Testis (tissue), 3 donors: ENCODE data around the gene ARFIP1. TPM values are rescaled to one million over a fixed set of nuclear protein-coding genes. Genes with fewer than 3 reads are reported as not detected.

Experiments used
- DNase-seq: peaks from one replicate; pipeline ENCODE4 v3.0.0-alpha.2; 2019
- H3K27ac ChIP-seq, 2 donors: fragments of 200-600 bp; sonication (generic); one replicate each; pipeline ENCODE4 v1.5.1; 2019
- H3K27me3 ChIP-seq: fragments of 200-600 bp; sonication (generic); one replicate; pipeline ENCODE4 v1.5.1; 2019
- H3K36me3 ChIP-seq: fragments of 200-600 bp; sonication (generic); one replicate; pipeline ENCODE4 v1.5.1; 2017; ENCODE audit warnings: low read depth; ENCODE audit errors: missing control alignments
- H3K4me1 ChIP-seq: fragments of 200-600 bp; sonication (generic); one replicate; pipeline ENCODE4 v1.5.1; 2019
- H3K4me3 ChIP-seq, 2 donors: fragments of 200-600 bp; sonication (generic); one replicate each; pipeline ENCODE4 v1.5.1; 2017 to 2019
- H3K9me3 ChIP-seq: fragments of 200-600 bp; sonication (generic); one replicate; pipeline ENCODE4 v1.5.1; 2017
- POLR2A ChIP-seq: fragments of 450-650 bp; IDR thresholded peaks from one replicate; pipeline ENCODE4 v1.6.1; 2017; ENCODE audit warnings: antibody characterized with exemption, mild to moderate bottlenecking, moderate library complexity
- WGBS, 2 donors: methylation state at CpG; one replicate each; pipeline ENCODE4 v1.1.5; 2018; 5-methylcytosine and 5-hydroxymethylcytosine counted together
- intact Hi-C: fragments of 100-400 bp; cut with DNase I; formaldehyde crosslinking; loops from one replicate; pipeline ENCODE4 v1.15.1; 2023; ENCODE audit warnings: low total_unique reads
- polyA plus RNA-seq: library from polyadenylated mRNA; stranded (reverse); fragments of 350-450 nt; fragmentation: Illumina TruSeq; extraction: RNeasy Lipid Tissue Mini Kit (QIAGEN cat#74804); gene quantifications from one replicate; pipeline ENCODE4 v1.2.3, GENCODE V29; 2014; ENCODE audit warnings: low read depth, low replicate concordance; ENCODE audit not compliant: insufficient read depth
- total RNA-seq, 2 donors: library from RNA; depleted of rRNA; stranded (reverse); fragments of >200 nt; gene quantifications; one replicate each; pipeline ENCODE4 v1.2.3, GENCODE V29; 2016
- TF ChIP-seq, protein P1 (sequence below), 3 experiments: fragments of 450-650 bp in 2 of 3; fragments of 200-600 bp in 1 of 3; sonication (generic) in 1 of 3; IDR thresholded peaks; one replicate each; pipeline ENCODE4 v1.5.1; 2016 to 2019; ENCODE audit warnings: antibody characterized with exemption in 3 of 3, mild to moderate bottlenecking in 2 of 3, moderate library complexity in 1 of 3

Gene ARFIP1
- total and polyA plus RNA-seq, 3 donors from 2014 or later = 22.3 to 37.0 (median 31.7) TPM

GRCh38 chr4:152803541-152803940 is 23.8 kb downstream of the ARFIP1 start:
- Histone ChIP-seq H3K4me3 (no peak overlapping the region), H3K4me1 (no peaks in the 10 kb centered on the region), H3K9me3 (no peaks in the 10 kb centered on the region), H3K27ac (no peak overlapping the region), H3K27me3 (no peaks in the 10 kb centered on the region), H3K36me3 (no peaks in the 10 kb centered on the region)
- DNase-seq = no peak
- 76 to 77% methylated on average over 1 of the region's 1 CpG for WGBS, 2 donors
- TF ChIP-seq, protein P1, sequence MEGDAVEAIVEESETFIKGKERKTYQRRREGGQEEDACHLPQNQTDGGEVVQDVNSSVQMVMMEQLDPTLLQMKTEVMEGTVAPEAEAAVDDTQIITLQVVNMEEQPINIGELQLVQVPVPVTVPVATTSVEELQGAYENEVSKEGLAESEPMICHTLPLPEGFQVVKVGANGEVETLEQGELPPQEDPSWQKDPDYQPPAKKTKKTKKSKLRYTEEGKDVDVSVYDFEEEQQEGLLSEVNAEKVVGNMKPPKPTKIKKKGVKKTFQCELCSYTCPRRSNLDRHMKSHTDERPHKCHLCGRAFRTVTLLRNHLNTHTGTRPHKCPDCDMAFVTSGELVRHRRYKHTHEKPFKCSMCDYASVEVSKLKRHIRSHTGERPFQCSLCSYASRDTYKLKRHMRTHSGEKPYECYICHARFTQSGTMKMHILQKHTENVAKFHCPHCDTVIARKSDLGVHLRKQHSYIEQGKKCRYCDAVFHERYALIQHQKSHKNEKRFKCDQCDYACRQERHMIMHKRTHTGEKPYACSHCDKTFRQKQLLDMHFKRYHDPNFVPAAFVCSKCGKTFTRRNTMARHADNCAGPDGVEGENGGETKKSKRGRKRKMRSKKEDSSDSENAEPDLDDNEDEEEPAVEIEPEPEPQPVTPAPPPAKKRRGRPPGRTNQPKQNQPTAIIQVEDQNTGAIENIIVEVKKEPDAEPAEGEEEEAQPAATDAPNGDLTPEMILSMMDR (IDR thresholded peaks at IDR 0.05) = no peak
- no peak for TF ChIP-seq POLR2A
- intact Hi-C loops = no loop called here

GRCh38 chr4:152805071-152805650 is 25.4 kb downstream of the ARFIP1 start:
- intact Hi-C loops = no loop called here
- Histone ChIP-seq H3K27ac (no peak overlapping the region), H3K4me1 (no peaks in the 10 kb centered on the region), H3K9me3 (no peaks in the 10 kb centered on the region), H3K36me3 (no peaks in the 10 kb centered on the region), H3K4me3 (no peak overlapping the region), H3K27me3 (no peaks in the 10 kb centered on the region)
- DNase-seq = no peak
- 94 to 96% methylated on average over 2 of the region's 2 CpGs for WGBS, 2 donors
- TF ChIP-seq, protein P1 (IDR thresholded peaks at IDR 0.05) = no peak
- no peak for TF ChIP-seq POLR2A

DNA sequence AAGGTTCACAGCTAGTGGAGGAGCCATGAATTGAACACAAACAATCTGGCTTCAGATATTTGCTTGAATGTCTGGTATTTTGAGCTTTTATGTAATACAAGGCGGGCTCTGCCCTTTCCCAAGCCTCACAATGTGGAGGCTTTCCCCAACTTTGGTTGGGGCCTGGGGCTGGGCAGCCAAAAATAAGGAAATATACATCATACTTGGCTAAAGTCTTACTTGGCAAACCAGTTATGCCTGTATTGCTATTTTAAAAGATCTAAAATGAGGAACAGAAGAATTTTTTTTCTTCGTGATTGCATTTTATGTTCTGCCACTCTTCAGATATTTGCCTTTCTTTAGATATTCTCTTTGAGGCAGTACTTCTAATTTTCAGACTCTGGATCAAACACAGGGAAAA is 26.1 kb downstream of the ARFIP1 start:
- WGBS, 2 donors = 89 to 91% methylated on average over 2 of the region's 2 CpGs
- Histone ChIP-seq H3K4me3 (no peak overlapping the region), H3K4me1 (no peaks in the 10 kb centered on the region), H3K27ac (no peak overlapping the region), H3K36me3 (no peaks in the 10 kb centered on the region), H3K27me3 (no peaks in the 10 kb centered on the region), H3K9me3 (no peaks in the 10 kb centered on the region)
- intact Hi-C loops = no loop called here
- TF ChIP-seq, protein P1 (IDR thresholded peaks at IDR 0.05) = no peak
- no peak for TF ChIP-seq POLR2A
- no peak for DNase-seq

DNA sequence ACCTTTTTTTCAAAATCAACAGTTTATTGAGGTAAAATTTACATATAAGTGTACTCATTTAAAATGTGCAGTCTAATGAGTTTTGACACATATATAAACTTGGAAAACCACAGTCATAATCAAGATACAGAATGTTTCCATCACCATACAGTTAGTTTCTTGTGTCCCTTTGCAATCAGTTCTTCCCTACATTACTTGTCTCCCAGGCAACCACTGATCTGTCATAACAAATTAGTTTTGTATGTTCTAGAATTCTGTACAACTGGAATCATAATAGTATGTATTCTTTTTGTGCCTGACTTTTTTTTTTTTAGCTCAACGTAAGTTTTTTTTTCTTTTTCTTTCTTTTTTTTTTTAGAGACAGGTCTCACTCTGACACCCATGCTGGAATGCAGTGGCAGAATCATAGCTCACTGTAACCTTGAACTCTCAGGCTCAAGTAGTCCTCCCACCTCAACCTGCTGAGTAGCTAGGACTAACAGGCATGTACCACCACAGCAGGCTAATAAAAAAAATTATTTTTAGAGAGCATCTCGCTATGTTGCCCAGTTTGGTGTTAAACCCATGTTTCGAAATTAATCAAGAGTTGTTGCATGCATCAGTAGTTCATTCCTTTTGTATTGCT is 26.9 kb downstream of the ARFIP1 start:
- no peak for DNase-seq
- Histone ChIP-seq H3K4me3 (no peak overlapping the region), H3K27me3 (no peaks in the 10 kb centered on the region), H3K27ac (no peak overlapping the region), H3K36me3 (no peaks in the 10 kb centered on the region), H3K4me1 (no peaks in the 10 kb centered on the region), H3K9me3 (no peaks in the 10 kb centered on the region)
- intact Hi-C loops = no loop called here
- 85 to 86% methylated on average over 3 of the region's 3 CpGs for WGBS, 2 donors
- TF ChIP-seq, protein P1 (IDR thresholded peaks at IDR 0.05) = no peak
- no peak for TF ChIP-seq POLR2A
